HG02610 (cell line): ENCODE results near the gene ROS1.
A peak's percentile ranks its signal among the peaks of the same experiment; 100 is the strongest.
"Not testable (repeated sequence)": the region's sequence is repeated elsewhere in the genome, so short reads cannot be mapped to it uniquely, and the experiment has no call there.

Experiments
- ATAC-seq: cut with Tn5 transposase; IDR thresholded peaks from one replicate; pipeline ENCODE4 v1.9.1; 2021; ENCODE audit warnings: mild to moderate bottlenecking, moderate library complexity; ENCODE audit not compliant: unreplicated experiment

The ROS1 gene

DNA sequence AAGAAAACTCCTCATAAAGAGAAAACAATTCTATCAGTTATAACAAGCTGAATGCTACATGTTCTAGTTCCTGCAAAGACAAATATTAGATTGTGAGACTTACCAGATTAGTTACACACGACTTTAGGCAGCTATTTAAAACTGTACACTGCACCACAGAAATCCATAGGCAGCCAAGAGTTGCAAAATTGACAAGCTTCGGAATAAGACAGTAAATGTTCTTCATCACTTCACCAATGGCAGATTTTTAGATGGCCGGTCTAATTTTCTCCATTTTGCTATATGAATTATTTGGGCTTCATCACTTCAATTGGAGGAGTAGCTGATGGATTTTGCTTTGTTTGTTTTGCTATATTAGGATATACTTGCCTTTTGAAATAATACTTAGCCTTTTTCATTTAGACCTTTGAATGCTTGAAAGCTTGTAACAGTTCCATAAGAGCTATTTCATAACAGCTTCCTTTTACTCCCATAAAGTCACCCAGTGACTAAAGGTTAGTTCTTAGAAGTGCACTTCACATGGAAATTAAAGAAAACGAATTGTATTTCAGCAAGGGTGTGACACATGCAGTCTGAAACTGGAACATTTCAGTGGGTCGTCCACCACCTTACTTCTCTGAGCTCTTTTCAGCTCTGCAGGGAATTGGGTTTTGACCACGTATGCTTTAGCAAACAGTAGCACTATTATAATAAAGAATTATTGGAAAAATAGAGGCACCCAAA, at the start of gene ROS1:
Gene ROS1, minus strand, starts transcription at position 512 of the 723 bp plus-strand sequence. Its CDS starts 286 bp downstream, at position 226.
- ATAC-seq: no peak

DNA sequence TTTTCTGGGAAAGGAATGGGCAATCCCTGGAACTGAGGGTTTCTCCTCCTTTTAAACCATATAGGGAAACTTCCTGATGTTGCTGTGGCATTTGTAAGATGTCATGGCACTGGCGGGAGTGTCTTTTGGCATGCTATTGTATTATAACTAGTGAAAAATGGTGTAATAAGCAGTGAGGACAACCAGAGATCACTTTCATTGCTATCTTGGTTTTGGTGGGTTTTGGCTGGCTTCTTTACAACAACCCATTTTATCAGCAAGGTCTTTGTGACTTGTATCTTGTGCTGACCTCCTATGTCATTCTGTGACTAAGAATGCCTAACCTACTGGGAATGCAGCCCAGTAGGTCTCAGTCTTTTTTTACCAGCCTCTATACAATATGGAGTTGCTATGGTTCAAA, 47.7 kb upstream of the ROS1 start:
- no peak for ATAC-seq

GRCh38 chr6:117472667-117473066, 46.9 kb upstream of the ROS1 start:
- ATAC-seq: no peak

GRCh38 chr6:117469791-117470190, 44.0 kb upstream of the ROS1 start:
- ATAC-seq: no peak

GRCh38 chr6:117469356-117469755, 43.6 kb upstream of the ROS1 start:
- no peak for ATAC-seq

GRCh38 chr6:117468527-117468926, 42.8 kb upstream of the ROS1 start:
- not testable (repeated sequence) for ATAC-seq

GRCh38 chr6:117467876-117468275, 42.1 kb upstream of the ROS1 start:
- no peak for ATAC-seq

DNA sequence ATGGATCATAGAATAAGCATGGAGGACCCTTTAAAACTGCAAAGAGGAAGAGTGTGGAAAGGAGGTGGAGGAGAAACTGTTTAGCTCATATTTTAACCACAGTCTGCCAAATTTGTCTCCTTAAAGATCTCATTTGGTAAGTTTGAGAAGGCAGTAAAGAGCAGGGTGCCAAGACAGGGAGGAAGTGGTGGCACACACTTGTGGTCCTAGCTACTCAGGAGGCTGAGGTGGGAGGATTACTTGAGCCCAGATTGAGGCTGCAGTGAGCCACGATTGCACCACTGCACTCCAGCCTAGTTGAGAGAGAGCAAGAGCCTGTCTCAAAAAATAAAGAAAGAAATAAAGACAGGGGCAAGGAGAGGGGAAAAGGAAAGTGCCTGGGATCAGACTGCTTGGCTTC, 39.9 kb upstream of the ROS1 start:
- no peak for ATAC-seq

DNA sequence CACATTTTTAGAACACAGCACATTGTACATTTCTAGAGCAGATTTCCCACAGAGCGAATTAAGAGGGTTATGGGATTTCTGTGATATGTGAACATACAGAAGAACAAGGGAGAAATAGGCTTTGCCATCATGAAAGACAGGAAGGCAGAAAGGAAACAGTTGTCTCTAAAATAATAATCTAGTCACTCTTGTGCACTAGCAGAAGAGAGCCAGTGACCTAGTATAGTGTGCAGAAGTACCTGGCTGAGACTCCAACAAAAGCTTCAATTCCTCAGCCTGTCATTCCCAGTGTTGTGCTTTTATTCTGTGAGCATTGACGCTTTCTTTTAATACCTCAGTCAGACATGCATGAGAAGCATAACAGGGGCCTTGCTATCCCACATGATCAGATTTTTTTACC, 39.0 kb upstream of the ROS1 start:
- peak; percentile 14 for ATAC-seq

DNA sequence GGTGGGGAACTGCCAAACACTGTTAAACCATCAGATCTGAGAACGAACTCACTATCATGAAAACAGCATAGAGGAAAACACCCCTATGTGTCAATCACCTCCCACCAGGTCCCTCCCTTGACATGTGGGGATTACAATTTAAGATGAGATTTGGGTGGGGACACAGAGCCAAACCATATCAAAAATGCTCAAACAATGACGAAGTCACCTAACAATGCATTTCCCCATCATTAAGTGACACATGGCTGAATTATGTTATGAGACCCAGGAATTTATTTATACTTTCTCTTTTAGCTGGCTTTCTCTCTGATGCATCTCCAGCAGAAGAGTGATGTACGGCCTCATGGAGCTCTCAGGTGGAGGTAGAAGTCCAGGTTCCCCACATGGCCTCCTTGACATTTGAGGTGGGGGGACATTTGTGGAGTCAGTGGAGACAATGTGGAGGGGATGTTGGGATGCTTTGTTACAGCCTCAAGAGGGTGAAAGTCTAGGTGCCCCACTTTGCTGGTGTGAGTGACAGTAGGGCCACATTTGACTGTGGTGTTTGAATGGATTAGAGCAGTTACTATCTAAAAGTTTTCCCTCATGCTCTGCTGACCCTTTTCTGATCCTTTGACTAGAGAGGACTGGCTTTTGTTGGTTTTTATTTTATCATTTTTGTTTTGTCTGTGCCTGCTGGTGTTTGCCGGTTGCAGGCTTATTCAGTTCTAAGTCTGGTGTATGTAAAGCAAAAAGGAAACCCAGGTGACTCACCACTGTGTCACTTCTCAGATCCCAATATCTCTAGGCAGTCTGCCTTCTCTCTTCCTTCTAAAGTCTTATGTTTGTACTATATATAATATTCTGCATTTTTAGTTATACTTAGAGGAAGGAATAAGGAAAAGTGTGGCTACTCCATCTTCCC, 38.3 kb upstream of the ROS1 start:
- ATAC-seq: peak; percentile 94

GRCh38 chr6:117459204-117459944, 33.6 kb upstream of the ROS1 start:
- no peak for ATAC-seq

DNA sequence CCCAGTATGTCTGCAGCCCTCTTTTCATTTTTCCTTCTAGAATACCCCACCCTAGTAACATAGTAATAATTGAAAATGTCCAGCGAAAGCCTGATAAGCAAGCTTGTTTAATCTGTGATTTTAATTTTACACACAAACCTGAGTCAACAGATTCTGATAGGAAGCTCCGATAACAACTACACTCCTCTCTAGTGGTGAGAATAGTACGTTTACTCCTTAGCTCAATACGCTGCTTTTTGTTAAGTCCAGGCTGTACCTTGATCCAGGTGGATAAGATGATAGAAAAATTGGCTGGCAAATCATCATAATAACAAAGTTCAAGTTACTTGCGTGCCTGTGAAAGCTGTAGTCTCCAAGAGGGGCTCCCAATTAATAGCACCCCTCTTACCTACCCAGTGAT, 31.3 kb upstream of the ROS1 start:
- no peak for ATAC-seq

- no peak for ATAC-seq
Measured at GRCh38 chr6:117456250-117456649, 30.5 kb upstream of the ROS1 start.

GRCh38 chr6:117451671-117452070, 25.9 kb upstream of the ROS1 start:
- no peak for ATAC-seq

- ATAC-seq: no peak
Measured at GRCh38 chr6:117449549-117450439, 24.1 kb upstream of the ROS1 start.

- ATAC-seq: no peak
Measured at GRCh38 chr6:117448732-117449485, 23.2 kb upstream of the ROS1 start.

DNA sequence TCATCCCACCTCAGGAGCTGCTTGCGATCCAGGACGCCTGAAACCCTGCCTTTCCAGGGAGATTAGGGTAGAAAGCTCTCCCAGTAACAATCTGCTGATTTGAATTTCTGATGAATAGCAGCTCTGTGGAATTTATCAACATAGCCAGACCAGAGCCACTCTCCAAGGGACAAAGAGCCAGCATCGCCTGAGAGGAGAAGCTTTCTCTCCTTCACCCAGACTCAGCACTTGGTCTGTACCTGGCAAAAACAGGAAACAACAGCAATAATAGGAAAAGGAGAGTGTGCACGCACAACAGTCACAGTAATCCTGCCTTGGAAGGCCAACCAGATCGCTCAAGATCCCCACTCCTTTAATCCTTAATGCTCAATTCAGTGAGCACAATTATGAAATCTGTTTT, 22.3 kb upstream of the ROS1 start:
- ATAC-seq: no peak

DNA sequence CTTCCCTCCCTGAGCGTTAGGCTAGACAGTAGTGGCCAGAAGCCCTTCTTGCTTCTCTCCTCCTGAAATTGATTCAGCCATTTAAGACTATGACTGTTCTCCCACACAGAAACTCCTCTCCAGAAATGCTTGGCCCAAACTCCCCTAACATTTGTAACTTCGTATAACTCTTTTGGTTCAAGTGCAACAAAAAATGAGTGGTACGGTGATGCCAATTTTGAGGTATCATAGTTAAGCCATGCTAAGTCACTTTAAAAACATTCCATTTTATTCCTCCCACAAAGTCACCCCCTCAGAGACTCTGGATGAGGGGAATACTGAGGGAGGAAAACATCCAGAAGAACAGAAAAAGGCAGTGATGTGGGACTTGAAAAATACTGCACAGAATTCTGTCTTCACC, 21.1 kb upstream of the ROS1 start:
- no peak for ATAC-seq

DNA sequence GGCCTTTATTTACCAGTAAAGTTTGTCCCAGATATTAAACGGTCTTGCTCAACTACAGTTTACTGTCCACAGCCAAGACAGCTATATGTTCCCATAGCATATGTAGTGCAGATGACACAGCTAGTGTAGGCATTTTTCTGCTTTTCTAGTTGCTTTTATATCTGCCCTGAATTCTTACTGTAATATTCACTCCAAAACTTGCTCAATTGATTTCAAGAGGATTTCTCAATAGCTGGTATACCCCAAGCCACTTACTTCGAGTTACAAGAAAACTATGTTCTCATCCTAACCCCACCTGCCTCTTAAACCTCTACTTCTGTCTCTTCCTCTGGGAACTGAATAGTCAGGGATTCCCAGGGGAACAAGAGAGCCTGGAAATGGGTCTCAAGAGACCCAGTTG, 18.9 kb upstream of the ROS1 start:
- no peak for ATAC-seq

DNA sequence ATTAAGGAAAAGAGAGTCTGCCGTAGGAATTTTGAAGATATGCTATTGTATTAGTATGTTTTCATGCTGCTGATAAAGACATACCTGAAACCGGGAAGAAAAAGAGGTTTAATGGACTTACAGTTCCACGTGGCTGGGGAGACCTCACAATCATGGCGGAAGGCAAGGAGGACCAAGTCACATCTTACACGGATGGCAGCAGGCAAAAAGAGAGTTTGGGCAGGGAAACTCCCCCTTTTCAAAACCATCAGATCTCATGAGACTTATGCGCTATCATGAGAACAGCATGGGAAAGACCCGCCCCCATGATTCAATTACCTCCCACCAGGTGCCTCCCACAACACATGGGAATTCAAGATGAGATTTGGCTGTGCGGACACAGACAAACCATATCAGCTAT, 16.6 kb upstream of the ROS1 start:
- ATAC-seq: not testable (repeated sequence)
